OCI-LY1 (cell line): ENCODE data around the gene USH2A.

ENCODE experiments used
- H2AFZ ChIP-seq: fragments of 200-600 bp; sonication (generic), shearing (Covaris generic); 2 replicates; pipeline ENCODE4 v1.6.0; 2014; ENCODE audit warnings: antibody characterized with exemption, mild to moderate bottlenecking, low read length
- H3F3A ChIP-seq: fragments of 200-600 bp; sonication (generic), shearing (Covaris generic); 2 replicates; pipeline ENCODE4 v1.6.0; 2014; ENCODE audit warnings: mild to moderate bottlenecking, antibody characterized with exemption, low read length, moderate library complexity; ENCODE audit not compliant: insufficient read depth
- H3K27ac ChIP-seq: fragments of 200-600 bp; sonication (generic); 2 replicates; pipeline ENCODE4 v1.5.1; 2014; ENCODE audit warnings: low read length, mixed run types, mild to moderate bottlenecking, low read depth; ENCODE audit not compliant: poor library complexity, severe bottlenecking
- H3K27me3 ChIP-seq: fragments of 200-600 bp; sonication (generic); 2 replicates; pipeline ENCODE4 v1.6.0; 2014; ENCODE audit warnings: antibody characterized with exemption, mild to moderate bottlenecking, low read length, moderate library complexity; ENCODE audit not compliant: insufficient read depth
- H3K36me3 ChIP-seq: fragments of 200-600 bp; sonication (generic); 2 replicates; pipeline ENCODE4 v1.6.1; 2014; ENCODE audit warnings: mild to moderate bottlenecking, antibody characterized with exemption, low read length, moderate library complexity, mixed read lengths; ENCODE audit not compliant: insufficient read depth
- H3K4me1 ChIP-seq: fragments of 200-600 bp; sonication (generic); 2 replicates; pipeline ENCODE4 v1.5.1; 2014; ENCODE audit warnings: mild to moderate bottlenecking, low read length, moderate library complexity; ENCODE audit not compliant: insufficient read depth, severe bottlenecking
- H3K4me2 ChIP-seq: fragments of 200-600 bp; sonication (generic), shearing (Covaris generic); 2 replicates; pipeline ENCODE4 v1.6.1; 2014; ENCODE audit warnings: low read length
- H3K4me3 ChIP-seq: fragments of 200-600 bp; sonication (generic); 2 replicates; pipeline ENCODE4 v1.5.1; 2014; ENCODE audit warnings: low read length, low read depth, mild to moderate bottlenecking, mixed read lengths; ENCODE audit not compliant: poor library complexity, severe bottlenecking
- H3K79me2 ChIP-seq: fragments of 200-600 bp; shearing (Covaris generic); 2 replicates; pipeline ENCODE4 v1.6.1; 2016; ENCODE audit warnings: mixed run types, low read length, mixed read lengths; ENCODE audit not compliant: insufficient read depth
- H3K9ac ChIP-seq: fragments of 200-600 bp; sonication (generic), shearing (Covaris generic); 2 replicates; pipeline ENCODE4 v1.6.1; 2014; ENCODE audit warnings: mild to moderate bottlenecking, low read length, mixed read lengths
- H3K9me2 ChIP-seq: fragments of 200-600 bp; sonication (generic), shearing (Covaris generic); 2 replicates; pipeline ENCODE4 v1.6.1; 2014; ENCODE audit warnings: low read depth, mild to moderate bottlenecking, low read length, mixed read lengths
- H3K9me3 ChIP-seq: fragments of 200-600 bp; shearing (Covaris generic); 2 replicates; pipeline ENCODE4 v1.6.1; 2014; ENCODE audit warnings: low read length, mixed read lengths
- H4K20me1 ChIP-seq: fragments of 200-600 bp; sonication (generic), shearing (Covaris generic); 2 replicates; pipeline ENCODE4 v1.6.0; 2016; ENCODE audit warnings: mild to moderate bottlenecking, low read length; ENCODE audit not compliant: insufficient read depth
- CTCF ChIP-seq: fragments of 200-600 bp; sonication (generic), shearing (Covaris generic); IDR thresholded peaks from 2 replicates; pipeline ENCODE4 v1.5.1; 2017; ENCODE audit warnings: mild to moderate bottlenecking, antibody characterized with exemption, low read length, moderate library complexity, mixed read lengths
- EZH2 ChIP-seq: fragments of 200-600 bp; sonication (generic), shearing (Covaris generic); IDR thresholded peaks from 2 replicates; pipeline ENCODE4 v1.8.0; 2017; ENCODE audit warnings: borderline replicate concordance, mixed run types, mild to moderate bottlenecking, antibody characterized with exemption, low read length, moderate library complexity, mixed read lengths

Gene USH2A

GRCh38 chr1:216176970-216177369 is 246.3 kb downstream of the USH2A start:
- H3K79me2 ChIP-seq = no peaks in the 10 kb centered on the region
- no peaks in the 10 kb centered on the region for H4K20me1 ChIP-seq
- no peak overlapping the region for H3K4me3 ChIP-seq
- H3K4me1 ChIP-seq = no peaks in the 10 kb centered on the region
- no peaks in the 10 kb centered on the region for H3K36me3 ChIP-seq
- H3K27me3 ChIP-seq = no peaks in the 10 kb centered on the region
- no peak overlapping the region for H2AFZ ChIP-seq
- no peaks in the 10 kb centered on the region for H3K9me2 ChIP-seq
- no peaks in the 10 kb centered on the region for H3K9me3 ChIP-seq
- no peak for TF ChIP-seq EZH2
- no peak for TF ChIP-seq CTCF
- no peak overlapping the region for H3K4me2 ChIP-seq
- H3F3A ChIP-seq = no peaks in the 10 kb centered on the region
- H3K9ac ChIP-seq = no peak overlapping the region
- no peak overlapping the region for H3K27ac ChIP-seq

- Histone ChIP-seq H3K9me2 (no peaks in the 10 kb centered on the region), H3K79me2 (no peaks in the 10 kb centered on the region), H4K20me1 (no peaks in the 10 kb centered on the region), H3K4me2 (no peak overlapping the region), H3F3A (no peaks in the 10 kb centered on the region), H3K9ac (no peak overlapping the region), H3K27ac (no peak overlapping the region), H2AFZ (no peak overlapping the region), H3K36me3 (no peaks in the 10 kb centered on the region), H3K9me3 (no peaks in the 10 kb centered on the region), H3K27me3 (no peaks in the 10 kb centered on the region), H3K4me1 (no peaks in the 10 kb centered on the region), H3K4me3 (no peak overlapping the region)
- no peak for TF ChIP-seq EZH2
- TF ChIP-seq CTCF = no peak
These were observed 247.5 kb downstream of the USH2A start for GRCh38 chr1:216175714-216176113.

GRCh38 chr1:216173376-216173995 is 249.8 kb downstream of the USH2A start:
- Histone ChIP-seq H2AFZ (no peak overlapping the region), H3K9me2 (no peaks in the 10 kb centered on the region), H3K9ac (no peak overlapping the region), H3K4me3 (no peak overlapping the region), H3K27me3 (no peaks in the 10 kb centered on the region), H4K20me1 (no peaks in the 10 kb centered on the region), H3K4me1 (no peaks in the 10 kb centered on the region), H3K9me3 (no peaks in the 10 kb centered on the region), H3K36me3 (no peaks in the 10 kb centered on the region), H3F3A (no peaks in the 10 kb centered on the region), H3K4me2 (no peak overlapping the region), H3K79me2 (no peaks in the 10 kb centered on the region), H3K27ac (no peak overlapping the region)
- TF ChIP-seq CTCF = no peak
- no peak for TF ChIP-seq EZH2
